GM12875 (cell line): ENCODE results near the gene CDH11.

ENCODE experiments used
- H3K4me3 ChIP-seq: one replicate; pipeline ENCODE4 v1.5.1; 2011; ENCODE audit warnings: low read depth, low read length, control low read depth
- CTCF ChIP-seq: IDR thresholded peaks from 2 replicates; pipeline ENCODE4 v1.5.1; 2011; ENCODE audit warnings: low read depth, mild to moderate bottlenecking, control low read depth, inconsistent platforms, low read length, moderate library complexity, borderline replicate concordance; ENCODE audit not compliant: insufficient read depth

Gene CDH11

GRCh38 chr16:64977206-64977920 lies 144.5 kb downstream of the CDH11 start:
- no peak for TF ChIP-seq CTCF
- H3K4me3 ChIP-seq, result no peak overlapping the region

- no peak for TF ChIP-seq CTCF
- no peak overlapping the region for H3K4me3 ChIP-seq
Measured at GRCh38 chr16:64975821-64976220, 146.0 kb downstream of the CDH11 start.

GRCh38 chr16:64974381-64974780 lies 147.5 kb downstream of the CDH11 start:
- no peak overlapping the region for H3K4me3 ChIP-seq
- TF ChIP-seq CTCF, result no peak

GRCh38 chr16:64973171-64973570 lies 148.7 kb downstream of the CDH11 start:
- no peak for TF ChIP-seq CTCF
- H3K4me3 ChIP-seq, result no peak overlapping the region

- no peak overlapping the region for H3K4me3 ChIP-seq
- no peak for TF ChIP-seq CTCF
Measured at GRCh38 chr16:64971171-64971570, 150.7 kb downstream of the CDH11 start.

- TF ChIP-seq CTCF, result no peak
- H3K4me3 ChIP-seq, result no peak overlapping the region
Measured at GRCh38 chr16:64969221-64969620, 152.6 kb downstream of the CDH11 start.

GRCh38 chr16:64968539-64968938 lies 153.3 kb downstream of the CDH11 start:
- no peak for TF ChIP-seq CTCF
- H3K4me3 ChIP-seq, result no peak overlapping the region
